Erythroblast (primary cell): Measurements from ENCODE around the gene RBPJL.

Source experiments
- GATA1 ChIP-seq: IDR thresholded peaks from 2 replicates; pipeline ENCODE4 v1.6.1; 2011; ENCODE audit warnings: low read depth, mild to moderate bottlenecking, control low read depth, low read length, moderate library complexity
- POLR2A ChIP-seq: IDR thresholded peaks from 2 replicates; pipeline ENCODE4 v1.6.1; 2011; ENCODE audit warnings: mild to moderate bottlenecking, low read length

DNA sequence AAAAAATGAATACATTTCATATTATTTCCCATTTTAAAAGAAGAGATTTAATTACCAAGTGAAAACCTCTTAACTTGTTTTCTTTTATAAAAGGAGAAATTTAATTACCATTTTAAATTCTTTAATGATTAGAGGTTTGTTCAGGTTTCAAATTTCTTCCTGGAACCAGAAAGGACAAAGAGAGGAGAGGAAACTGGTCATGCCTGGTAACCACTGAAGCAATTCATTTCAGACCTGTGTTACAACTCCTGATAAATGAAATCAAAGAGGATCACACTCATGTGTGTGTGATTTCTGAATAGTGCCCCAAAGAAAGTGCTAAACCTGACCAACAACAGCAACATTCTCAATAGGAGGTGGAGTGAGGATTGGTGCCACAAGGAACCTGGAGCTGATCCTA lies 39.7 kb upstream of the RBPJL start:
- no peak for TF ChIP-seq POLR2A
- TF ChIP-seq GATA1: no peak
